GM18873 (cell line): ENCODE results near the gene GRIP2.

ENCODE experiments used
- ATAC-seq: cut with Tn5 transposase; IDR thresholded peaks from one replicate; pipeline ENCODE4 v1.9.1; 2021; ENCODE audit warnings: mild to moderate bottlenecking, moderate library complexity, moderate number of reproducible peaks; ENCODE audit not compliant: unreplicated experiment, low FRiP score

GRIP2 gene

DNA sequence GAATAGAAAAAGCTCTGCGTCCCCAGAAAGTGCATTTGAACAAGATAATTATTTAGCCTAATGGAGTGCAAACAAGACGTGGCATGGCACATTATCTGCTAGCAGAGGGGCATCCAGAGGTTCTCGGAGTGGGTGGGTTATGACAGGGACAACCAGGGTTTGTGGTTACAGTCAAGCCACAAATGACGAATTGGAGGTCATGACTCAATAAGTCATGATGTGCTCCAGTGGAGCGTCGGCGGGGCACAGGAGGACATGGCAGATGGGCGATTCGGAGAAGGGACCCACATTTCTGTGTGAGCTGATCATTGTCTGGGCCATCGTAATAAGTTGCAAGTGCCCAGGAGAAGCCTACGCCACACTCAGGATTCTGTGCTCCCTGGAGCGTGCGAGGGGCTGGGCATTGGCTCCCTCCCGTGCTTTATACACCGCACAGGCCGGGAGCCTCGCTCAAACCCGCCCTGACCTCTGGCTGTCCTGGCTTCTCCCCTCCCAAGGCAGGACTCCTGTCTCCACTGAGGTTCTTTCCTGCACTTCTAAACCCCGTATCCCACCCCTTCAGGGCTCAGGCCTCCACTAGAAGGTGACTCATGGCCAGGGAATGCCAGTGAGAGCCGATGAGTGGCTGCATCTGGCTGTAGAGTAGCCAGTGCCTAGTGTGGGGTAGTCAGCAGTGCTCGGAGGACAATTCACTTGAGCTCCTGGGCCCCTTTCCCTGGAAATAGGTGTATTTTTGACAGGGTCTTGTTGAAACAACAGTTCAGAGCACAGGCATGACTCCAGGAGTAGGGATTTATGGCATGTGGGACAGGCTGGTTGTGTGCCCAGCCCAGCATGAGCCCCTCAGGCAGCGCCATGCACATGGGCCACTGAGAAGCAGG, 67.4 kb downstream of the GRIP2 start:
- ATAC-seq: no peak

DNA sequence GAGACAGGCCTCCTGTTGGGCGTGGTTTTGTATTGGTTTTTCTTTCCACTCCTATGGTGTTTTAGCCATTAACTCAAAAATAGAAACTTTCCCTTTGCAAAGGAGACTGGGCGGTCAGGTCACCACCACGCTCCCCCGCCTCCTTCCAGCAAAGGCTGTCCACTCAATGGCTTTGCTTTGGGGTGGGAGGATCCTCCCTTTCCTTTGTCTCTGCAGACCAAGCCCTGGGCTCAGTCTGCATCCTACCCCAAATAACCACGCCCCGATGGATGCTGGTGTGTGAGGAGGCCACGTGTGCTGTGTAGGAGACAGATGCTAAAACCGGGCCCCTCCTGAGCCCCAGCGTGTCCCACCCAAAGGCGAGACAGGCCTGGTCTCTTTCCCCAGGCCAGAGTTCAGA, 68.5 kb downstream of the GRIP2 start:
- no peak for ATAC-seq

DNA sequence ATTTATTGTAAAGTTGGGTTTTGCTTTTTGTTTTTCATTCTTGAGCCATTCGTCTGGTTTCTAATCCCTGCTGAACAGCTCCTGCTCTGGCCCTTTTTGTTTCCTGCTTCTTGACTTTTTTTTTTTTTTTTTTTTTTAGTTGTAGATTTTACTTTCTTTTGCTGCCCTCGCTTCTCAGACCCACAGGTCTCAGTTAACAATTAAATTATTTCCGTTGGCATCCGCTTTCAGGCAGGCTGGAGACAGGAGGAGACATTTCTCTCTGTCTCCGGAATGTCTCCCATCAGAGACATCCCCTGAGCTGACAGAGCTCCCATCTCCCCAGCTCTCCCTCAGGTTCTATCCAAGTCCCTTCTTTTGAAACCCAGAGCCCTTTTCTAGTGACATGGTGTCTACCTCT, 69.1 kb downstream of the GRIP2 start:
- ATAC-seq: no peak

DNA sequence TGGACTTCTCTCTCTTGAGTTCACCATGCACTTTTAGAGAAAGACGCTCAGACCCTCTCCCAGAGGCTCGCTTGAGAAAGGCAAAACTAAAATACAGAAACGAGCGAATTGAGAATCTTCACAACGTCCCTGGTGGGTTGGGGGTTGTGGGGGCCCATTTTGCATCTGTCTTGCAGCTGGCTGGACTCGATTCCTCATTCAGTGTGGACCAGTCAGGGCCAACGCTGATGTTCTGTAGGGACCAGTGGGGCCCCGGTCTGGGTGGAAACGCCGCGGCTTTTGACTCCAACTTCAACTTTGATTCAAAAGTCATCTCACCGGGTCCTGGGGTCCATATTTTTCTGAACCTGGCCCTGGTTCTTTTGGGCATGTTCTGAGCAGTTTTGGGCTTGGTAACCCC, 69.7 kb downstream of the GRIP2 start:
- no peak for ATAC-seq

DNA sequence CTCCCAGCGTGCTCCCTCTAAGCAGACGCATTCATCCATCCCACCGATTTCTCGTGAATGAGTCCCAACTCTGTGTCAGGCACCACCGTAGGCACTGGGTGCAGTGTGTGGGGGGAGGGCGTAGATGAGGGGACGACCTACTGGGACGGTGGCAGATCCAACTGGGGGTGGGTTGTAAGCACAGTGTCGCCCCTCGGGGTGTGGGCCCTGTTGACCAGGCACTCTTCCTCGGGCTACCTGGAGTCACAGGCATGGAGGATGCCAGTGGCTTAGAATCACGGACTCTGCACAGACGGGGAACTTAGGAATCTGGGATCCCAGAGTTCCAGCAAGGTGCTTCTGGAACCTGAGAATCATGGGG, 71.5 kb downstream of the GRIP2 start:
- ATAC-seq: no peak

DNA sequence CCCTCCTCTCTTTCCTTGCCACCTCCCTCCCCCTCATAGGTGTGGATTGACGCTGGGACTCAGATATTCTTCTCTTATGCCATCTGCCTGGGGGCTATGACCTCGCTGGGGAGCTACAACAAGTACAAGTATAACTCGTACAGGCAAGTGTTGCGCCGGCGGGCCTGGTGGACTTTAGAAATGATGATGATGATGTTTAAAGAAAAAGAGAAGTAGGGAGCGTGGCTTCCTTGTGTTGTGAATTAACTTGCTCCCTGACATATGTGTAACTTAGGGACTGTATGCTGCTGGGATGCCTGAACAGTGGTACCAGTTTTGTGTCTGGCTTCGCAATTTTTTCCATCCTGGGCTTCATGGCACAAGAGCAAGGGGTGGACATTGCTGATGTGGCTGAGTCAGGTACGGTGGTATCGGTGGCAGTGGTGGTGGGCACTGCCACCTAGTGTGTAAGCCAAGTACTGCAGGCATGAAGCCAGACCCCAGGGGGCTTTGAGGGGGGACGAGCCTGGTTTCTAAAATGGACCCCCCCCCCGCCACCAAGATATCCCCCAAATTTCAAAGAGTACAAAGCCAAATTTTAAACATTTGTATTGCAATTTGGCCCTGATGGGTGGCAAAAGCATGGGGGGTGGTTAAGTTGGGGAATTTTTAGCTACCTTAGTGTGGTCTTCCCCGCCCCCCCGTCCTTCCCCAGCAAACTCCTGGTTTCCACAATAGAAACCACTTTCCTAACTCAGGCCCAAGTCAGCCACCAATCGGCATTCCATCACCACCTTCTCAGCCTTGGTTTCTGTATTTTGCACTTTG, 72.1 kb downstream of the GRIP2 start:
- no peak for ATAC-seq

DNA sequence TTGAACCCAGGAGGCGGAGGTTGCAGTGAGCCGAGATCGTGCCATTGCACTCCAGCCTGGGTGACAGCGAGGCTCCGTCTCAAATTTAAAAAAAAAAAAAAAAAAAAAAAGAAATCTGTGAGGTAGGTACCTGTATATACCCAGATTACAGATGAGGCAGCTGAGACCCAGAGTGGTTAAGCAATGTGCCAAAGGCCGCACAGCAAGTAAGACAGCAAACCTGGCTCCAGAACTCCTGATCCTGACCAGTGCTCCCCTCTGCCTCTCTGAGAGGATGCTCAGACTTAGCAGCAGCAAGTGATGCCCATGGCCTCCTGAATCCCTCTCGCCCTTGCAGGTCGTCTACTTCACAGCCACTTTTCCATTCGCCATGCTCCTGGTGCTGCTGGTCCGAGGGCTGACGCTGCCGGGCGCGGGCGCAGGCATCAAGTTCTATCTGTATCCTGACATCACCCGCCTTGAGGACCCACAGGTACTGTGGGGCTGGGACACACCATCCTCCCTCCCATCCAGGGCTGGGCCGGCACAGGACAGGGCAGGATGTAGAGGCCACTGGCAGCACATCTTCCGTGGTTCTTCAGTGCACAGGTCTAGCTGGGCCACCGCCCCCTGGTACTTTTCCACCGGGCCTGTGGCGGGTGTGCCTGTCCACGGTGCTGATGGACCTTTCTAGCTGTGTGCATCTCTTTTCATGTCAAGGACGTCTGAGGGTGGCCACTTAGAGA, 73.8 kb downstream of the GRIP2 start:
- no peak for ATAC-seq

DNA sequence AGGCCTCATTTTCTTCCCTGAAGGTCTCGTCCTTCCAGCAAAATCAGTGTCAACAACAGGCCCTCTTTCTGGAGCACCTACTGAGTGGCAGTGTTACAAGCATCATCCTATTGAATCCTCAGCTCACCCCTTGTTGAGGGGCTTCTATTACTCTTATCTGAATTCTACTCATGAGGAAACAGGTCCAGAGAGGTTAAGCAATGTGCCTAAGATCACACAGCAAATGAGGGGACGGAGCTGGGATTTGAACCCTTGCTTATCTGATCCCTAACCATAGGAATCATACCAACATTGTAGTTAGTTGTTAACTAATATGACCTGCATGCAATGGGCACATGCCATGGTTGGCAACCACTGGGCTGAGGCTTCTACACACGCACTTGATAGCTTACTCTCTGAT, 74.7 kb downstream of the GRIP2 start:
- ATAC-seq: no peak

DNA sequence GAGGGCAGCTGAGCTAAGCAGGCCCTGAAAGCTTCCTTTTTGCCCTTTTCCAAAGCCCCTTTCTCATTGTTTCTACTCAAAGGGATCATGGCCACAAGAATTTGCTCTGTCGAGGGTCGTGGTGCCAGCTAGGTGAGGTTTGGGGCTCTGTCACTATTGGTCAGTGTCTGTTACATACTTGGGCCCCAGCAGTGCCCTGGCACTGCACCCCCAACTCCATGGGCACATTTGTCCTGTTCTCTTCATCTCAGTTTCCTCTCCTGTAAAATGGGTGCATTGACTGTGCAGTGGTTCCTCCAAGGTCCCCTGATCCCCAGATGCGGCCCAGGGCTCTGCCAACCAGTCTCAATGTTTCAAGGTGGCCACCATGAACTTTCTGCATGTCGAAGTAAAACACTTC, 75.6 kb downstream of the GRIP2 start:
- ATAC-seq: no peak

DNA sequence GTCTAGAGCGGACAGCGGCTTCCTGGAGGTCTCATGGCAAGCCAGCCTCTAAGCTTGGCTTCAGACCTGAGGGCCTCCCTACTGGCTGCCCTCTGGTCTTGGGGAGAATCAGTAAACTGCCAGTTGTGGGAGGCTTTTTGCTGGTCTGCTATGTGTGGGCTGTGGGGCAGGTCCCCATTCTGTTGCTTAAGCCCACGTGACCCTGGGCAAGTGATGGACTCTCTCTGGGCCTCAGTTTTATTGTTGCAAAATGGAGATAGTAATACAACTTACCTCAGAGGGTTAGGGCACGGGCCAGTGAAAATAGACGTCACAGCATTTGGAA, 76.0 kb downstream of the GRIP2 start:
- ATAC-seq: no peak

DNA sequence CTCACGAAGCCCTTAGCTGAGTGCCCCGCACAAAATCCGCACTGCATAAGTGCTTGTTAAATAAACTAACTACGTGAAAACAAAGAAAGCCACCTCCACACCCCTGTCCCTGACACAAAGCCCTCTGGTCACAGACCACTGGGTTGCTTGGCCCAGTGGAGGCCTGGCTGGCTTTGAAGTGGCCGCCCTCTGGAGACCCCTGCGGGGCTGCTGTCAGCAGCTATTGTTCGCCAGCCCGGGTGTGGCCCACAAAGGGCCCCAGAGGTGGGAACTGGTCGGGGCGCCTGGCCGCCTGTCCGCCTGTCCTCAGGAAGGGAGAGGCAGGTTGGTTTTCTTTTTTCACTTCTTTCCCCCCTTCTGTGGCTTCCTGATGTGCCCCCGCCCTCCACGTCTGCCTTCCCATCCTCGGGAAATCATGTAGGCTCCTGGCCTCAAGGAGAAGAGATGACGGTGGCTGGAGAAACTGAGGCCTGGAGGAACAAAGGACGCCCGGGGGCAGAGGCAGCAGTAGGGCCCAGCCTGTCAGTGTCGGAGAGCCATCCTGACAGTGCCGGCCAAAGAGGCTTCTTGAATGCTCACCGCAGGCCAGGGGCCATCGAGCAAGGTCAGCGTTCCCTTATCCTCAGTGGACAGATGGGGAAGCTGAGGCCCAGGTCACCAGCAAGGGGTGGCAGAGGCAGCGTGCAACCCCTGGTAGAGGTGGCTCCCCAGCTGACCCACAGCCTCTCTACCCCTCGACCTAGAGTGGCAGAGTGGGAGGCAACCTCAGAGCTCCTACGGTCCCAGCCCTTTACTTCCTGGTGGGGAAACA, 76.6 kb downstream of the GRIP2 start:
- ATAC-seq: no peak

DNA sequence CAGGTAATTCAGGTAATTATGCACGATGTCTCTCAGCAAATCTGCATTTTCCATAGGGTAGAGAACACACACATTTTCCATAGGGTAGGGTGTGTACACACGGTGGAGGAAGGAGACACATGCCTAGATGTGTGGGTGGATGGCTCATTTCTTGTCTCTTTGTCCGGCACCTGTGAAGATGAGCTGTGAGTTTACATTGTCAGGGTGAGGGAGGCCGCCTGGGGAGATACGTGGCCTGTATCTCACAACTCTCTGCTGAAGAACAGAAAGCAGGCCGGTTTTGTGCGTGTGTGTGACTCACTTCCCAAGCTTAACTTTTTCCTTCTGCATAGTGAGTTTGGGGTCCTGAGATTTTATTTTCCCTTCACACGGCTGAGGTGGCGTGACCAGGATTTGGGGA, 77.4 kb downstream of the GRIP2 start:
- no peak for ATAC-seq

DNA sequence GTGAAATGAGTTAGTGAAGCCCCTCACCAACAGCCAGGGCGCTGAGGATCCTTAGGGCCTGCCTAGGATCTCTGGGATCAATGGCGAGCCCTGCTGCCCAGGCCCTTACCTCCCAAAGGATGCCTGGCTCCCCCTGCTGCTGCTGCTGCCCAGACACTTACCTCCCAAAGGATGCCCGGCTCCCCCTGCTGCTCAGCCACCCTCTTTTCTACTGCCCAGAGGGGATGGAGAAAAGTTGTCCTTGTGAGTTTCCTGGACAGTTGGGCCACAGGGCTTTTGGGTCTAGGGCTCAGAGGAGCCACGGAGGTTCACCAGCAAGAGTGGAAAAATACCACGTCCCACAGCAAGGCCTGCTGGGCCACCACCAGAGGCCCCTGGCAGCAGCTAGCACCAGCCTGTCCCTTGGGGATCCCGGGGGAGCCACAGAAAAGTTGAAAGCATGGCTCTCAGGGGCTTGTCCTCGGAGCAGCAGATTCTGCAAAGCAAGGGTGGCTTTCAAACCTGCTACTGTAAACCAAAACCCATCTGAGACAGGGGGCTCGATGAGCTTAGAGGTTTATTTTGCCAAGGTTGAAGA, 78.3 kb downstream of the GRIP2 start:
- ATAC-seq: no peak

DNA sequence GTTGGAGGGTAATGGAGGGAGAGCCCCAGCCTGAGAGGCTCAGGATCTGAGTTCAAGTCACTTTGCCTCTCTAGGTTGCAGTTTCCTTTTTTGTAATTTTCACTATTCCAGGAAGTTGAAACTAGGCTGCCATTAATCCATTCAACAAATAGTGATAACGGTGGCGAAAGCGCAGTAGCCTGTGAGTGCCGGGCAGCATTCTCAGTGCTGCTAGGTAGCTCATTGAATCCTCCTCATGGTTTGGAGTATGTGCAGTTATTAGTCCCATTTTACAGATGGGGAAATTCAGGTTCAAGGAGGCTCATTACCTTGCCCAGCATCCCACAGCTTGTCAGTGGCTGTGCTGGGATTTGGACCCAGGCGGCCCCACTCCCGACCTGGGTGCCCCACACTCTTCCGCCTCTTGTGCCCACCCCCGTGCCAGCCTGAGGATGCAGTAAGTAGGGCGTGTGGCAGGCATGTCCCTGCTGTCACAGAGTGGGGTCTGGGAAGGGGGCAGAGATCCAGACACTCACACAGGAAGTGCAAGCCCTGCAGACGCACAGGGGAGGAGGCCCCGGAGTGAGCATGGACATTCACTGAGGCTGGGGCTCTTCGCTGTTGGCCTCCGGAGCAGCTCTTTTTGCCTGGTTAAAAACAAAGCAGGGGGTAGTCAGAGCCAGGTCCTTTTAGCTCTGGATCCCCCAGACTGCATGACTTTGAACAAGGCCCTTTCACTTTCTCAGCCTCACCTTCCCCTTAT, 79.0 kb downstream of the GRIP2 start:
- ATAC-seq: no peak

DNA sequence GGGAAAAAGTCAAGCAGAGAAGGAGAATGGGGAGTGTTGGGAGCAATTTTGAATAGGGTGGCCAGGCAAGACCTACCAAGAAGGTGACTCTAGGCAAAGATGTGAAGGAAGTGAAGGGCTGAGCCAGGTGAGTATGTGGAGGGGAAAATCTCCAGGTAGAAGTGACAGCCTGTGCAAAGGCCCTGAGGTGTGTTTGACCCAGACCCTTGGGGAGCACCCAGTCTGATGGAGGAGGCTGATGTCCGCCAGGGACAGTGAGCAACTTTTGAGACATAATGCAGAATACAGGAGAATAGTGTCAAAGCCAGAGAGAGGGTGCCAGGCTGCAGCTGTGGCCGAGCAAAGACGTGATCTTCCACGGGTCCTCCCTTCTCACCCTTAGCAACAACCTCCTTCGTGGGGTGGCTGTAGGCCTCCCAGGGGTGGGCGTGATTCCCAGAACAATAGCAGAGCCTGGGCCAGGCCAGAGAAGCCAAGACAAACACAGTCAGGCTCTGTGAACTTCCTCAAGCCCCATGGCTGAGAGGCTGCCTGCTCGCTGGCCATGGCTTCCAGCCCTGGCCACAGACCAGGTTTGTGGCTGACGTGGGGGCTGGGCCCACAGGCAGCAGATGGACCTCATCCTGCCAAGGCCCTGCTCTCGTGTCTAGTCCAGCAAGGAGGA, 79.7 kb downstream of the GRIP2 start:
- no peak for ATAC-seq

DNA sequence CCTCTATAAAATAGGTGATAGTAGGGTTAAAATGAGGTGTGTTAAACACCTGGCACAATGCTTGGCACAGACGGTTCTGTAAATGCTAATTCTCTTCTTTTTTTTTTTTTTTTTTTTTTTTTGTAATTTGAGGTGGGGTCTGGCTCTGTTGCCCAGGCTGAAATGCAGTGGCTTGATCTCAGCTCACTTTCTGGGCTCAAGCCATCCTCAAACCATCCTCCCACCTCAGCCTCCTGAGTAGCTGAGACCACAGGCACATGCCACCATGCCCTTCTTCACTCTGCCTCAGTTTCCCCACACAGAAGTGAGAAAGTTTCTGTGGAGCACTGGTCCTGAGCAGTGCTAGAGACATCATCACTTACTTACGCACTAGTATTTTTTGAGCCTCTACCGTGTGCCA, 80.4 kb downstream of the GRIP2 start:
- ATAC-seq: no peak

DNA sequence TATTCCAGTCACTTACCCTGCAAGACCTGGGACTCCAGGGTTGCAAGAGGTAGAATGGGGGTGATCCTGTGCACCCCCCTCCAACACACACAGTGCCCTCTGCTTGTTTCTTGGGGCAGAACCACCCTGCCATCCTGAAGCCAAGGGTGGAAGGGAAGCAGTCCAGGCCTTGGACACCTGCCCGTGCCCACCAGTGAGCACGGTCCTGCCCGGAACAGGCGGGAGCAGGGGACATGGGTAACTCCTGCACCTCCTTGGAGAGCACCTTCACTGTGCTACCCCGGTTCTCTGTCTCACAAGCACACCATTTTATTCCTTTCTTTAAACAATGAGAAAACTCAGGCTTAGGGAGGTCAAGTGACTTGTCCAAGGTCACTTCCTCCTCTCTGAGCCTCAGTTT, 80.8 kb downstream of the GRIP2 start:
- ATAC-seq: no peak

DNA sequence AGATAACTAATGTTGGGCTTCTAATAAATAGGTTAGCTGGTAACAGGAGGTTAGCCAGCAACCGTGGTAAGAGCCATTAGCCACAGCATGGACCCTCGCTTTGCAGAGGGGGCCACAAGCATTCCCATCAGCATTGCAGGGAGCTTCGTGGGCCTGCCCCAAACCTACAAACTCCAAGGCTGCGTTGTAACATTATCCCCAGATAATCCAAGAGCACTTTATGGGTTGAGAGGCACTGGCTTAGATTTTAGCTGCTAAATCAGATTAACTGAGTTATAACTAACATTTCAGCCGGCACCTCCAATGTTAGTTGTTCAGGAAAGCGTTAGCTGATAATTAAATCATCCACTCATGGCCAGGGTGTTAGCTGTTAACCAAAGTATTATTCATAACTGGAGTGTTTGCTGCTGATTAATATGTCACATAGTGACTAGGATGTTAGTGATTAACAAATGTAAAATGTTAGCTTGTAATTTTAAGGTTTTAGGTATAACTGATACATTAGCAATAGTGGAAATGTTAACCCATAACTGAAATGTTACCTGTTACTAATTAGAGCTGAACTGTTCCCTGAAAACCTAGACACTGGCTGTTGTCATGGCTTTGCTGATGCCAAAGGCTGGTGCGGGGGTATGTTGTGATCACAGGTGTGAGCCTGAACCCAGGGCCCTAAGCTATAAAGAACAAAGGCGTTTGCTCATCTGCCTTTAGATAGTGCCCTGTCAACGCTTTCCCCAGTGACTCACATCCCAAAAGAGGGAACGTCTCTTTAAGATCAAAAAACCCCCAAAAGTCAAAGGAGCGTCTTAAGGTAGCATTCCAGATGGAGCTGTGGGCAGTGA, 81.5 kb downstream of the GRIP2 start:
- ATAC-seq: no peak
